GM13976 (cell line): Measurements from ENCODE around the gene DDO.

Experiments
- DNase-seq: peaks from one replicate; pipeline ENCODE4 v3.0.0; 2012; ENCODE audit warnings: low spot score
- in situ Hi-C: fragments of 300-500 bp; cut with MboI; formaldehyde crosslinking; loops from one replicate; pipeline ENCODE4 v1.12.0; 2022; ENCODE audit warnings: low sequenced_read_pairs, mixed read lengths, inconsistent platforms; ENCODE audit not compliant: unreplicated experiment
- TF ChIP-seq, protein P1 (sequence below): IDR thresholded peaks from 2 replicates; pipeline ENCODE4 v1.5.1; 2012; ENCODE audit warnings: borderline replicate concordance, mild to moderate bottlenecking; ENCODE audit not compliant: insufficient read depth; ENCODE audit errors: extremely low read depth, missing control alignments, control extremely low read depth

The DDO gene

GRCh38 chr6:110390404-110390803, 25.0 kb downstream of the DDO start:
- in situ Hi-C loops = loop anchor here (10.0 to 25.0 kb wide), 2 partner anchors 686 to 878 kb away; no protein-coding TSS in a partner anchor
- DNase-seq = no peak
- TF ChIP-seq, protein P1, sequence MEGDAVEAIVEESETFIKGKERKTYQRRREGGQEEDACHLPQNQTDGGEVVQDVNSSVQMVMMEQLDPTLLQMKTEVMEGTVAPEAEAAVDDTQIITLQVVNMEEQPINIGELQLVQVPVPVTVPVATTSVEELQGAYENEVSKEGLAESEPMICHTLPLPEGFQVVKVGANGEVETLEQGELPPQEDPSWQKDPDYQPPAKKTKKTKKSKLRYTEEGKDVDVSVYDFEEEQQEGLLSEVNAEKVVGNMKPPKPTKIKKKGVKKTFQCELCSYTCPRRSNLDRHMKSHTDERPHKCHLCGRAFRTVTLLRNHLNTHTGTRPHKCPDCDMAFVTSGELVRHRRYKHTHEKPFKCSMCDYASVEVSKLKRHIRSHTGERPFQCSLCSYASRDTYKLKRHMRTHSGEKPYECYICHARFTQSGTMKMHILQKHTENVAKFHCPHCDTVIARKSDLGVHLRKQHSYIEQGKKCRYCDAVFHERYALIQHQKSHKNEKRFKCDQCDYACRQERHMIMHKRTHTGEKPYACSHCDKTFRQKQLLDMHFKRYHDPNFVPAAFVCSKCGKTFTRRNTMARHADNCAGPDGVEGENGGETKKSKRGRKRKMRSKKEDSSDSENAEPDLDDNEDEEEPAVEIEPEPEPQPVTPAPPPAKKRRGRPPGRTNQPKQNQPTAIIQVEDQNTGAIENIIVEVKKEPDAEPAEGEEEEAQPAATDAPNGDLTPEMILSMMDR = no peak

DNA sequence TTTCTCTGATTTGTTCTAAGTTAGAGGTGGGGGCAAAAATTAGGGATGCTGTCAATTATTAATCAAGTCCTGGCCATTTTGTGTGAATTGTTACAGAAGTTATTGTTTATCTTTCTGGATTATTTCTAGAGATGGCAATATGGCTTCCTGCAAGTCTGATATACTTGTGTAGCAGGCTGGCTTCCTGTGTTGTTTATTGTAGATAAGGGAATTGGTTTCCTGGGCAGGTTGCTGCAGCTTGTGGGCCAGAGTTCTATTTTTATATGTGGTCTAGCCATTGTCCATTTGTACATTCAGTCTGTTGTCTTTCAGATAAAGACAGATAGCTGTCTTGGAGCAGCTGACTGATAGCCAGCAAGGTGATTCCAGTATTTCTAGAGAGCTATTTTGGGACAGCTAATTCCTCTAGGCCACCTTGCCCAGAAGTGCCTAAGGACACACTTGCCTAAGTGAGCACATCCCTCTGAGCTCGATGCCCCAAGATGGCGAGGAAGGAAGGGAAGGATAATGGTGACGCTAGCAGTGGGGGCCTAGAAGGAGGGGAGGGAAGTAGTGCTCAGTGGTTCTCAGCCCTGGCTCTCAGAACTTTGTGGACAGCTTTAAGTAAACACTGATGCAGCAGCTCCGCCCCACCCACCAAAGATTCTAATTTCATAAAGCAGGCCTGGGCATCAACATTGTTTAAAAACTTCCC, 25.5 kb downstream of the DDO start:
- no peak for DNase-seq
- in situ Hi-C loops = loop anchor here (10.0 to 25.0 kb wide), 4 partner anchors 215 to 878 kb away; partner anchors contain the start of gene WASF1
- TF ChIP-seq, protein P1 = no peak

DNA sequence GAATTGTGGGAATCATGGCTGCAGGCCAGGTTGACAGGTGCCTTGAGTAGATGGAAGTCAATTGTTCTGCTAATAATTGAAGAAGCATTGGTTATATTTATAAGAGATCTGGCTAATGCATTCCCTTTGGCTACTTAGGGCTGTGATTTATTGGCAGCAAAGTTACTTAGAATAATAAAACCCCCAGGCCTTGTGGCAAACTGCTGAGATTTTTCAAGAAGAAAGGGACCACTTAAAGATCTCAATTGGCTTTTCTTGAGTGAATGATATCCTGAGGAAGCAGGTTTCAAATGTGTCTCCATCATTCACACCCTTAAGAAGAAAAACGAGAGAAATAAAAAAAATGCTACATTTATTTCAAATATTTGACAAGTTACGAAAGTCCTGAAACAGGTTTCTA, 27.4 kb downstream of the DDO start:
- DNase-seq = no peak
- in situ Hi-C loops = loop anchor here (10.0 to 25.0 kb wide), 3 partner anchors 213 to 876 kb away; partner anchors contain the start of gene WASF1
- TF ChIP-seq, protein P1 = no peak

DNA sequence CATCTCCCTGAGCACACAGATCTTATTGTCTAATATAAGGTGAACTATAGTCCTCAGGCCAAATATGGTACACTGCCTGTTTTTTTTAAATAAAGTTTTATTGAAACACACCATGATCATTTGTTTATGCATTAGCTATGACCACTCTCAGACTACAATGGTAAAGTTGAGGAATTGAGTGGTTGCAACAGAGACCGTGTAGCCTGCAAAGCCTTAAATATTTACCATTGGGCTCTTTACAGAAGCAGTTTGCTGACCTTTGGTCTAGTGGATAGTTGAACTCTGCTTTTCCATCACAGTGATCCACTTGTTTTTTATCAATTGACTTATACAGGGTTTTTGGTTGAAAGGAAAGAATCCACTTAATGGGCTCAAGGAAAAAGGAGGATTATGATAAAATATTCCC, 29.9 kb downstream of the DDO start:
- in situ Hi-C loops = loop anchor here (10.0 to 25.0 kb wide), 3 partner anchors 211 to 873 kb away; partner anchors contain the start of gene WASF1
- no peak for DNase-seq
- TF ChIP-seq, protein P1 = no peak

DNA sequence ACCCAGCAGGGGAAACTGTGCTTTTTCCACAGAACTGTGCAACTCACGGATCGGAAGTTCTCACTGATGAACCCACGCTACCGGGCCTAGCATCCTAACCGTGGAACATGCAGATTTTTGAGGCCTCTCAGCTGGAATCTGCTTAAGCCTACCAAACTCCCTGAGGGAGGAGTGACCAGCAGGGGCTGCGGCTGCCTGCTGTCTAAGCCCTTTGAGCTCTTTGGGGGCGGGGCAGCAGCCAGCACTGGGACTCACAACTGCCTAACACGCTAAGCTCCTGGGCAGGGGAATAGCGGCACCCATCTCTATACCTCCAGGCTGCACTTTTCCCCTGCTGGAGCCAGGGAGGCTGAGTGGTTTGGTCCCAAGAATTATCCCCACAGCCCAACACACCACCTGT, 36.8 kb downstream of the DDO start:
- TF ChIP-seq, protein P1 = no peak
- in situ Hi-C loops = loop anchor here (25.0 kb wide), 1 partner anchor 866 kb away; no protein-coding TSS in a partner anchor
- no peak for DNase-seq

GRCh38 chr6:110369066-110369465, 46.3 kb downstream of the DDO start:
- in situ Hi-C loops = no loop called here
- DNase-seq = no peak
- TF ChIP-seq, protein P1 = no peak

DNA sequence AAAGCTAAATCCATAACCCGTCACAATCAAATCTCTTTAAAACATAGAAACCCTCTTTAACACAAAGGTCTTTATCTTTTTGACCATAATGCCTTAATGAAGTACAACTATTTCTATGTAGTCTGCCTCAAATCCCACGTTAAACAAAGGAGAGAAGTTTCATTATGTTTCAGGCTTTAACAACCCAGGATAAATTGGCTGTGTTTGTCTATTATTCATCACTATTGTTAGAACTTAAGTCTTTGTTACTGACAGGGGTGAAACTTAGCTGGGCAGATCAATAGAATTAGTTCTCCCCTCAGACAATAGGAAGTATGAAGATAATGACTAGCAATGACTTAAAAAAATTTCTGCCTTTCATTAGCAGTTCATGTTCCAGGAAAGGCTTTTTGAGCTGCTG, 47.1 kb downstream of the DDO start:
- no peak for DNase-seq
- TF ChIP-seq, protein P1 = no peak
- in situ Hi-C loops = no loop called here
